Measurements from ENCODE around the gene TFDP1.

The TFDP1 gene

GRCh38 chr13:113653264-113654174, 69.0 kb downstream of the TFDP1 start:
- H2AK5ac ChIP-seq (ENCODE audit: low read length), result no peak overlapping the region
- no CpG with 5 or more reads among the region's 24 CpGs for WGBS (ENCODE audit: extremely low coverage, insufficient coverage, insufficient read length)

GRCh38 chr13:113654175-113654560, 69.6 kb downstream of the TFDP1 start:
- no CpG with 5 or more reads among the region's 9 CpGs for WGBS (ENCODE audit: extremely low coverage, insufficient coverage, insufficient read length)
- H4K8ac ChIP-seq (ENCODE audit: low read depth, low read length), result no peak overlapping the region
- H3K27ac ChIP-seq (ENCODE audit: low read depth, low read length), result no peak overlapping the region
- no peak overlapping the region for H3K14ac ChIP-seq (ENCODE audit: low read length)
- H2BK12ac ChIP-seq (ENCODE audit: low read length), result no peak overlapping the region
- no peak overlapping the region for H3K18ac ChIP-seq (ENCODE audit: low read length)
- no peak overlapping the region for H2BK120ac ChIP-seq (ENCODE audit: insufficient read depth, low read length, poor library complexity)
- no peak overlapping the region for H3K4me3 ChIP-seq (ENCODE audit: low read depth, low read length)
- peaks cover 0 to 2% of the 10 kb centered on the region in 2 experiments for H3K36me3 ChIP-seq (ENCODE audit: control insufficient read depth in 1 of 2, insufficient read depth in 2 of 2, low read length in 2 of 2)
- no peaks in the 10 kb centered on the region for H3K79me1 ChIP-seq (ENCODE audit: low read length)
- H2BK5ac ChIP-seq (ENCODE audit: low read depth, low read length, poor library complexity), result no peak overlapping the region
- no peak for DNase-seq
- no peak overlapping the region for H3K9ac ChIP-seq (ENCODE audit: low read length)
- no peak overlapping the region for H4K91ac ChIP-seq (ENCODE audit: low read depth, low read length)
- no peak overlapping the region for H3K23ac ChIP-seq (ENCODE audit: low read length)
- H3K4ac ChIP-seq (ENCODE audit: low read depth, low read length), result no peak overlapping the region
- H3K27me3 ChIP-seq (ENCODE audit: insufficient read depth, low read length), result no peaks in the 10 kb centered on the region
- peaks cover 0 to 2% of the 10 kb centered on the region in 2 experiments for H3K4me1 ChIP-seq (ENCODE audit: control insufficient read depth in 1 of 2, insufficient read depth in 2 of 2, low read length in 2 of 2)
- no peaks in the 10 kb centered on the region for H3K79me2 ChIP-seq (ENCODE audit: control insufficient read depth, insufficient read depth, low read length, poor library complexity)
- no peak overlapping the region for H2AK5ac ChIP-seq (ENCODE audit: low read length)
- H3K9me3 ChIP-seq (ENCODE audit: insufficient read depth, low read depth, low read length), result no peaks in the 10 kb centered on the region
- no peak overlapping the region for H3K4me2 ChIP-seq (ENCODE audit: low read length)
- H2AFZ ChIP-seq (ENCODE audit: insufficient read depth, low read length, poor library complexity), result no peak overlapping the region
- no peak overlapping the region for H4K12ac ChIP-seq (ENCODE audit: low read depth, low read length)

More at GRCh38 chr13:113653264-113654174, 69.0 kb downstream of the TFDP1 start:
- H4K12ac ChIP-seq (ENCODE audit: low read depth, low read length), result no peak overlapping the region
- H2AFZ ChIP-seq (ENCODE audit: insufficient read depth, low read length, poor library complexity), result no peak overlapping the region
- H2BK120ac ChIP-seq (ENCODE audit: insufficient read depth, low read length, poor library complexity), result no peak overlapping the region
- peaks cover 0 to 3% of the 10 kb centered on the region in 2 experiments for H3K36me3 ChIP-seq (ENCODE audit: control insufficient read depth in 1 of 2, insufficient read depth in 2 of 2, low read length in 2 of 2)
- no peak overlapping the region for H3K4ac ChIP-seq (ENCODE audit: low read depth, low read length)
- H3K79me2 ChIP-seq (ENCODE audit: control insufficient read depth, insufficient read depth, low read length, poor library complexity), result no peaks in the 10 kb centered on the region
- H3K27ac ChIP-seq (ENCODE audit: low read depth, low read length), result no peak overlapping the region
- H3K18ac ChIP-seq (ENCODE audit: low read length), result no peak overlapping the region
- H3K4me3 ChIP-seq (ENCODE audit: low read depth, low read length), result no peak overlapping the region
- no peak overlapping the region for H4K8ac ChIP-seq (ENCODE audit: low read depth, low read length)
- no peaks in the 10 kb centered on the region for H3K79me1 ChIP-seq (ENCODE audit: low read length)
- no peaks in the 10 kb centered on the region for H3K9me3 ChIP-seq (ENCODE audit: insufficient read depth, low read depth, low read length)
- DNase-seq, result no peak
- H3K23ac ChIP-seq (ENCODE audit: low read length), result no peak overlapping the region
- H3K4me2 ChIP-seq (ENCODE audit: low read length), result no peak overlapping the region
- H3K27me3 ChIP-seq (ENCODE audit: insufficient read depth, low read length), result no peaks in the 10 kb centered on the region
- H2BK12ac ChIP-seq (ENCODE audit: low read length), result no peak overlapping the region
- peaks cover 0 to 3% of the 10 kb centered on the region in 2 experiments for H3K4me1 ChIP-seq (ENCODE audit: control insufficient read depth in 1 of 2, insufficient read depth in 2 of 2, low read length in 2 of 2)
- no peak overlapping the region for H3K14ac ChIP-seq (ENCODE audit: low read length)
- no peak overlapping the region for H4K91ac ChIP-seq (ENCODE audit: low read depth, low read length)
- no peak overlapping the region for H3K9ac ChIP-seq (ENCODE audit: low read length)
- no peak overlapping the region for H2BK5ac ChIP-seq (ENCODE audit: low read depth, low read length, poor library complexity)

- no peak overlapping the region for H3K4me3 ChIP-seq (ENCODE audit: low read depth, low read length)
- H4K8ac ChIP-seq (ENCODE audit: low read depth, low read length), result no peak overlapping the region
- H2BK120ac ChIP-seq (ENCODE audit: insufficient read depth, low read length, poor library complexity), result no peak overlapping the region
- H3K27me3 ChIP-seq (ENCODE audit: insufficient read depth, low read length), result no peaks in the 10 kb centered on the region
- DNase-seq, result no peak
- H3K4ac ChIP-seq (ENCODE audit: low read depth, low read length), result no peak overlapping the region
- H3K4me2 ChIP-seq (ENCODE audit: low read length), result no peak overlapping the region
- no CpG with 5 or more reads among the region's 39 CpGs for WGBS (ENCODE audit: extremely low coverage, insufficient coverage, insufficient read length)
- no peaks in the 10 kb centered on the region for H3K79me2 ChIP-seq (ENCODE audit: control insufficient read depth, insufficient read depth, low read length, poor library complexity)
- H2BK5ac ChIP-seq (ENCODE audit: low read depth, low read length, poor library complexity), result no peak overlapping the region
- no peak overlapping the region for H3K27ac ChIP-seq (ENCODE audit: low read depth, low read length)
- H3K9ac ChIP-seq (ENCODE audit: low read length), result no peak overlapping the region
- no peaks in the 10 kb centered on the region for H3K79me1 ChIP-seq (ENCODE audit: low read length)
- no peak overlapping the region for H2BK12ac ChIP-seq (ENCODE audit: low read length)
- no peak overlapping the region for H3K14ac ChIP-seq (ENCODE audit: low read length)
- no peak overlapping the region for H4K91ac ChIP-seq (ENCODE audit: low read depth, low read length)
- H3K23ac ChIP-seq (ENCODE audit: low read length), result no peak overlapping the region
- no peak overlapping the region for H4K12ac ChIP-seq (ENCODE audit: low read depth, low read length)
- no peaks in the 10 kb centered on the region for H3K4me1 ChIP-seq (ENCODE audit: control insufficient read depth in 1 of 2, insufficient read depth in 2 of 2, low read length in 2 of 2)
- no peak overlapping the region for H2AK5ac ChIP-seq (ENCODE audit: low read length)
- no peaks in the 10 kb centered on the region for H3K9me3 ChIP-seq (ENCODE audit: insufficient read depth, low read depth, low read length)
- no peaks in the 10 kb centered on the region for H3K36me3 ChIP-seq (ENCODE audit: control insufficient read depth in 1 of 2, insufficient read depth in 2 of 2, low read length in 2 of 2)
- H2AFZ ChIP-seq (ENCODE audit: insufficient read depth, low read length, poor library complexity), result no peak overlapping the region
- H3K18ac ChIP-seq (ENCODE audit: low read length), result no peak overlapping the region
Measured at GRCh38 chr13:113654591-113655345, 70.2 kb downstream of the TFDP1 start.

GRCh38 chr13:113655346-113656002, 70.9 kb downstream of the TFDP1 start:
- Histone ChIP-seq H3K18ac (ENCODE audit: low read length) (no peak overlapping the region), H3K4ac (ENCODE audit: low read depth, low read length) (no peak overlapping the region), H3K4me3 (ENCODE audit: low read depth, low read length) (no peak overlapping the region), H4K12ac (ENCODE audit: low read depth, low read length) (no peak overlapping the region), H3K27ac (ENCODE audit: low read depth, low read length) (no peak overlapping the region), H3K27me3 (ENCODE audit: insufficient read depth, low read length) (no peaks in the 10 kb centered on the region), H3K79me1 (ENCODE audit: low read length) (no peaks in the 10 kb centered on the region), H3K4me2 (ENCODE audit: low read length) (no peak overlapping the region), H3K79me2 (ENCODE audit: control insufficient read depth, insufficient read depth, low read length, poor library complexity) (no peaks in the 10 kb centered on the region), H2AK5ac (ENCODE audit: low read length) (no peak overlapping the region), H2AFZ (ENCODE audit: insufficient read depth, low read length, poor library complexity) (no peak overlapping the region), H3K4me1 (ENCODE audit: control insufficient read depth in 1 of 2, insufficient read depth in 2 of 2, low read length in 2 of 2) (no peaks in the 10 kb centered on the region), H3K36me3 (ENCODE audit: control insufficient read depth in 1 of 2, insufficient read depth in 2 of 2, low read length in 2 of 2) (no peaks in the 10 kb centered on the region), H3K9ac (ENCODE audit: low read length) (no peak overlapping the region), H2BK5ac (ENCODE audit: low read depth, low read length, poor library complexity) (no peak overlapping the region), H2BK120ac (ENCODE audit: insufficient read depth, low read length, poor library complexity) (no peak overlapping the region), H4K8ac (ENCODE audit: low read depth, low read length) (no peak overlapping the region), H4K91ac (ENCODE audit: low read depth, low read length) (no peak overlapping the region), H3K14ac (ENCODE audit: low read length) (no peak overlapping the region), H3K9me3 (ENCODE audit: insufficient read depth, low read depth, low read length) (no peaks in the 10 kb centered on the region), H2BK12ac (ENCODE audit: low read length) (no peak overlapping the region), H3K23ac (ENCODE audit: low read length) (no peak overlapping the region)
- WGBS (ENCODE audit: extremely low coverage, insufficient coverage, insufficient read length), result no CpG with 5 or more reads among the region's 15 CpGs
- no peak for DNase-seq

Data from trophoblast cell (in vitro differentiated cells and primary cell).